Measurements from ENCODE around the gene RGL1.
A peak's percentile ranks its signal among the peaks of the same experiment; 100 is the strongest.
"Not testable (repeated sequence)": the region's sequence is repeated elsewhere in the genome, so short reads cannot be mapped to it uniquely, and the experiment has no call there.

The RGL1 gene

DNA sequence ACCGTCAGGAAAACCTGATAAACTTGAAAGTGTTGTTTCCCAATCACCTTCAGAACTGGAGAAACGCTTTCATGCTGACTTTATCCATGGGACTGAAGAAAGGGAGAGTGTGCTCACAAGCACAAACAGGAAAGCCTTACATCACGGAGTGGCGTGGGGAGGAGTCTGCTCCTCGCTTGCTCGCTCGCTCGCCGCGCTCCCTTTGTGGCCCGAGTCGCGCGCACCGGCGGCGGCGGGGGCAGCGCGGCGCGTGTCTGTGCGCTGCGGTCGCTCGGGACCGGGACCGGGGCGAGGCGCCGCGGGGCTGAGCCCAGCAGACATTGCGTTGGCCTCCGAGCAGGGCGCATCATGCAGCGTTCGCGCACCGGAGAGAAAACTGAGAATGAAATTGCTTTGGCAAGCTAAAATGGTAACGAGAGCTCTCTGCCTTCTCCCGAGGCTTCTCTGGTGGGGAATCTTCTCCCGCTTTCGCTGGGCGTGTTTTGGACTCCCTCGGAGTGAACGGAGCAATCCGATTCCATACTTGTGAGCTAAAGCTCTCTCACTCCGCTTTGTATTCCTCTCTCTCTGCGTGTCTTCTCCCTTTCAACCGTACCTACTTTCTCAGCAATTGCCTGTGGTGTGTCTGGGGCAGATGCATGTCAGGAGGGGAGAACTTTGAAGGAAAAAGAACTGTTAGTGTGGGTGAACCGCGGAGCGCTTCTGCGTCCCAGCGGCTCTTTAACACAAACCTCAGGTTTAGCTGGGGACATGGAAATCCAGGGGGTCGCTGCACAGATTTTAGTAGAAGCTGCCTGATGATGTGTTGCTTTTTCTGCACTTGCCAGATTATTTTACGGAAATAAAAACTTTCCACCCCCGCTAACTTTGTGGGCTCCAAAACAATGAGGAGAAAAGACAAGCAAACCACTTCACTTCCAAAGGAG, at the start of gene RGL1:
Gene RGL1 (plus strand): TSS at position 205 of the 926 bp plus-strand sequence. CDS start 178 bp downstream, at position 383.
- peak; percentile 36 for DNase-seq

DNA sequence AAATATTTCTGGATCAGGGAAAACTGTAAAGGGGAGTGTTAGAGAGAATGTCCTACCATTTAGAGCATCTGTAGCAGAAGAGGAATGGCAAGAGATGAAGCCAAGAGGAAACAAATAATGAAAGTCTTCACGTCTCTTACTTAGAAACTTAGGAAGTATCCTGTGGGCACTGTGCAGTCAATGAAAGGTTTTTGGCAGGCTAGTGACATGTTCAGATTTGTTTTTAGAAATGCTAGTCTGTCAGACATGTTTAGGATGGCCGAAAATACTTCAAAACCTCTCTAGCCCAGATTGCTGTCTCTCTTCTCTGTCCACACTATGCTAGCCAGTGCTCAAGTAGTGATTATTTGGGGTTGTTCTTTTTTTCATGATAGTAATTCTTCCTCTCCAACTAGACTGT, 48.6 kb upstream of the RGL1 start:
- DNase-seq: no peak

DNA sequence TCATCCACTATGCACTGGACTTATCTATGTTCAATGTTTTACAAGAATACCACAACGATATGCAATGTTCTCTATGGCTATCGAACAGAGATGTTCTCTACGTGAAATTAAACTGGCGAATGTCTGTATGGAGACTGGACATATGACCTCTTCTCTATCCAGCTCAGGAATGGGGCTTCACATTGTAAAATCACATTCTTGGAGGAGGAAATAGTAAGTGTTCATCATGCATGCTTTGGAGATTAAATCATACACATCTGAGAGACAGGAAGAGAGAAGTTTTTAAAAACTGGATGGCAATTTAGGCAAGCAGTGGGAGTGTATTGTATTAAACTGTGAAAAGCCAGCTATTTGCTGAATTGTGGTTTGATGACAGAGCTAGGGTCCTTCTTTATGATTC, 47.9 kb upstream of the RGL1 start:
- peak; percentile 91 for DNase-seq

DNA sequence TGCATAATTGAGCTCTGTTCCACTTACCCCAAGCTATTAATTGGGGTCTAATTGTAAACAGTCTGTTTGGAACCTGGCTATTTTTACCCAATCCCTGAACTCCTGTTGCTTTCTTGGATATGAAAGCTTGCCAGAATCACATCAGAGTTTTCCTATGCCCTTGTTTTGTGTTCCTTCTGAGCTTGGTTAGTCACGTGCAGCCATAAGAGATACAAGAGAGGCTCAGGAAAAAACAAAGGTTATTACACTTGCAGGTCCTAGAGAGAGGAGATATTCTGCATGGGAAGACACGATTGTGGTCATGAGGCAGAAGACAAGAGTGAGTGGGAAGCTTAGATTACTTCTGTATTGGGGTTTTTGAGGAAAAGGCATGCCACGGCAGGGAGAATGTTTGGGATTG, 46.0 kb upstream of the RGL1 start:
- DNase-seq: no peak

DNA sequence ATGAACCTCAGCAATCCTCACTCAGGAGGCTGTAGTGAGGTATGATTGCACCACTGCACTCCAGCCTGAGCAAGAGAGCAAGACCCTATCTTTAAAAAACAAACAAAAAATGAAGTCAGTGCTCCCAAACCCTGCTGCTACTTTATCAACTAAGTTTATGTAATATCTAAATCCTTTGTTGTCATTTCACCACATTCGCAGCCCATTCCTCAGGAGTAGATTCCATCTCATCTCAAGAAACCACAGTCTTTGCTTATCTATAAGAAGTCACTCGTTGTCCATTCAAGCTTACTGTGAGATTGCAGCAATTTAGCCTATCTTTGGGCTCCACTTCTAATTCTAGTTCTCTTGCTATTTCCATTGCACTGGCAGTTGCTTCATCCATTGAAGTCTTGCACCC, 44.3 kb upstream of the RGL1 start:
- no peak for DNase-seq

DNA sequence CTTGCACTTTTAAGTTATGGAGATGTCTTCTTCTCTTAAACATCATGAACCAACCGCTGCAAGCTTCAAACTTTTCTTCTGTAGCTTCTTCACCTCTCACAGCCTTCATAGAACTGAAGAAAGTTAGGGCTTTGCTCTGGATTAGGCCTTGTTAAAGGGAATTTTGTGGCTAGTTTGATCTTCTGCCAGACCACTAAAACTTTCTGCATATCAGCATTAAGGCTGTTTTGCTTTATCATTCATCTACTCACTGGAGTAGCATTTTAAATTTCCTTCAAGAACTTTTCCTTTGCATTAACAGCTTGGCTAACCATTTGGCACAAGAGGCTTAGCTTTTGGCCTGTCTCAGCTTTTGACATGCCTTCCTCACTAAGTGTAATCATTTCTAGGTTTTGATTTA, 43.0 kb upstream of the RGL1 start:
- DNase-seq: peak; percentile 22

DNA sequence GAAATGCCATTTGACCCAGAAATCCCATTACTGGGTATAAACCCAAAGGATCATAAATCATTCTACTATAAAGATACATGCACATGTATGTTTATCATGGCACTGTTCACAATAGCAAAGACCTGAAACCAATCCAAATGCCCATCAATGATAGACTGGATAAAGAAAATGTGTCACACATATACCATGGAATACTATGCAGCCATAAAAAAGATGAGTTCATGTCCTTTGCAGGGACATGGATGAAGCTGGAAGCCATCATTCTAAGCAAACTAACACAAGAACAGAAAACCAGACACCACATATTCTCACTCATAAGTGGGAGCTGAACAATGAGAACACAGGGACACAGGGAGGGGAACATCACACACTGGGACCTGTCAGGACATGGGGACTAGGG, 42.1 kb upstream of the RGL1 start:
- DNase-seq: not testable (repeated sequence)

DNA sequence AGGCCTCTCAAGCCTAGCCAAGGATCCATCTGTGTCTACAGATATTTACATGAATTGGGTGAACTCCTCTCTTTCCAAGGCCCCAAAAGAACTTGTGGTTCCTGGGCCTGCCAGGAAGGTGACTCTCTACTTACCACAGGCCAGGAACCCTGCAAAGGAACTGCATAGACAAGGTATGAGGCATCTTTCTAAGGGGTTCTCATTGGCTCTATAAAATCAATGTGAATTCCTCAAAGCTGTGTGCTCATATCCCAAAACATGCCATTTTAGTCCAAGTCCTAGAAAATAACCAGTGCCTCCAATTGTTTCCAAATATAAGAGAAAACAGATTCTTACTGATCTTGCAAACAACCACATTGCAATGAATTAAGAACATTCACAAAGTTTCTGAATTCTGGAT, 39.9 kb upstream of the RGL1 start:
- DNase-seq: no peak

DNA sequence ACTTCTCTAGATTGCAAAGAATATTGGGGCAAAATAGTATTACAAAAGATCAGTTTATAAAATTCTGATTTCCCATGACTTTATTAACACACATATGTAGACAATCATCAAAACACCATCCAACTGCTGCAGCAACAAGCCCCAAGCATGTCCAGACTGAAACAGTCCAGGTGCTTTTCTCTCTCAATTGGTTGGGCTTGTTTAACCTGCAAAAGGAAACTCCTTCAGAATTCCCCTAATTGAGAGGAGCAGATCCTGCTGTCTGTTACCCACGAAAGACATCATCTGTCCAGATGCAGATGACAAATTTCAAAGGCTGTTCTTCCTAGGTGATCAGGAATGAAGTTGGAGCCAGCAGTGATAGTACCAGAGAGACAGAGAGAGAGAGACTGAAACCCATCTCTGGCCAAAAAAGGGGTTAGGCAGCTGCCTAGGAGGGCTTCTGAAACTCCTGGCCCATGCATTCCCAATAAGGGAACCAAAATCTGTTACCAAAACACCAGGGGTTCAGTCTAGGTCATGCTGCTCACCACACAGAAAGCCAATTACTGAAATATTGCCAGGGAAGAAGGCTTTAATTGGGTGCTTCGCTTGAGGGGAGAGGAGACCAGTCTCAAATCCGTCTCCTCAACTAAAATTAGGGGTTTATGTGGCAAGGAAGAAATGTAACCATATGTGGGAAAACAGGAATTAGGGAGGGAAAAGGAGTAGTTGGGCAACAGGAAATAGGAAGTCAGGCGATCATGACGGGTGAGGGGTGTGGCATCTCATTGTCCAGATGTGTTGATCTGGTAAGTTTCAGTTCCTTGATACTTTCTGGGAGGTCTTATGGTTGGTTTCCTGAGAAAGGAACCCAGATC, 34.7 kb upstream of the RGL1 start:
- DNase-seq: no peak

DNA sequence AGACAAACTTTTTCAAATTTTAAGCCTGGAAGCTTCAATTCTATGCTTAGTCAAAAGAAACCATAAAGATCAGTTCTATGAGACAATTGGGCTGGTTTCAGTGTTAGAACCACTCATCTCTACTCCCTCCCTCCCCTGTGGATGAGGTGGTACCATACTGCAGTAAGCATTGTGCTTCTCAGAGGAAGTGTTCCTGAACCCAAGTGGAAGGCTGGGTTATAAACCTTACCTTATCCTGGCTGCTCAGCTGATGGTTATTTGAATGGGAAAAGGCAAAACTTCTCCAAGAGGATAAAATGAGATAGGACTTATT, 34.1 kb upstream of the RGL1 start:
- DNase-seq: no peak

DNA sequence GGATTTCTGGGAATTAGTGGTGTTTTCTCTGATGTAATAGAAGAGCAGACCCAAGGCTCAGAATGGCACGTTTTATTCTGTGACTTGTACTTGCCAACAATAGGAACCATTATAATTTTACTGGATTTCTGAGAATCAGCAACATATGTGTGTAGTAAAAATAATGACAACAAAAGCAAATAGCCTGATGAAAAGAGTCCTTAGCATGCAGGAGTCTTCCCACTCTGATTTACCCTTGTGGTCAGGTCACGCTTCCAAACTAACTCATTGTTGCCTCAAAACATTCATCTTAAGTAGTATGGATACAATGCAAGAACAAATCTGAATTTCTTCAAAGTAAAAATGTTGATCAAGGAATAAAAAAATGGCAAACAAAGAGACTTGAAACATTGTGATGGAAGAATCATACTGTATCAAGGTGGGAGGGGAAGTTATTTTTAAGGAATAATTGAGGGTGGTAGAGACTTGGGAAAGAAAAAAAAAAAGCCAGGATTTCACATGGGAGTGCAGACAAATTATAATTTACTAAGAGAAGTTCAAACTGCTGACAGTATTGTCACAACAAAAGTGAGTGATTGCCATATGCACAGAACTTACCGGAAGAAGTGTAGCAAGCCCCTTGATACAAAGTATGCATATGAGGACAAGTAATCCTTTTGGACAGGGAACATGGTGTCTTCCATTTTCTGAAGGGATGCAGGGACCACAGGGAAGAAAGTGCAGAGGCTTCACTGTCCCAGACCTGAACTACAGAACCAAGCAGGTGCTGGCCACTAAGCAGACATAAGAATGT, 31.2 kb upstream of the RGL1 start:
- DNase-seq: no peak

DNA sequence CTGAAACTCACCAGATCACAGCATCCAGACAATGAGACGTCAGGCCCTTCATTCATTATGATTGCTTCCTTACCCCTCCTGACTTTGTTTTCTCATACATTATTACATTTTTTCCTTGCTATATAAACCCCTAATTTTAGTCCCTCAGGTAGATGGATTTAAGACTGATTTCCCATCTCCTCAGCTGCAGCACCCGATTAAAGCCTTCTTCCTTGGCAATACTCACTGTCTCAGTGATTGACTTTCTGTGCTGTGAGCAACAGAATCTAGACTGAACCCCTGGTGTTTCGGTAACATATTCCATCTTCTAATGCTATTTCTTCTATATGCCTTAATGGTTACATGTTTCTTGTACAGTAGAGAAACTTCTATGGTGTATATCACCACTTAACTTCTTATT, 30.0 kb upstream of the RGL1 start:
- DNase-seq: no peak

DNA sequence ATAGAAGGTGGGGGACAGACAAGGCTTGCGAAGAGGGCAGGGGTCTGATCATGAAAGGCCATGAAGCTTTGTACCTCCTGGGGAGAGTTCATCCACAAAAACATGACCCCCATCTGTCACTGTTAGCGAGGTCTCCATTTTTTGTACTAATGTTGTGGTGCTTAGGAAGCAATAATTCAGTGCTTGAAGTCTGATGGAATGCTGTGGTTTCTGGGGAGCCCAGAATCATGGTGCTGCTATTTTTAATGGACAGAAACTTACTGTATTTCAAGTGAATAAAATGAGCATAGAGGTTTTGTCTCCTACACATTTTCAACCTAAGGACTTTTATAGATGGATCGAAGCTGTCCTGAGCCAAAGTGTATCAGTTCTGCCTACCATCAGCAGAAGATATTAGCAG, 28.2 kb upstream of the RGL1 start:
- DNase-seq: no peak

DNA sequence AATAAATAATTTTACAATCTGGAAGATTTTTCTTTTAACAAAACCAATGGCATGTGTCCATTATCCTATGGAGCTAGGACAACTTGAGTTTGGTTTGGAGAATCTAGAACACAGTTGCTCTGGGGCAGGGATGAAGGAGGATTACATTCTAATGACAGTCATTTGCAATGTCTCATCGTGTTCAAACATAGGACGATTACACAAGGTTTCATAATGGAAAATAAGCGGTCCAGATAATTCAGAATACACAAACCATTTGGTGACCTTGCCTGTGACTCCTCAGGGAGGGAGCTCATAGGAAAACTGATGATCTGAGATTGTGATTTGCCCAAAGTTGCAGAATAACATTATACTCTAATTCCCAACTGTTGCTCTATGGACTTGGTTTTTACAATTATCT, 27.6 kb upstream of the RGL1 start:
- DNase-seq: no peak

DNA sequence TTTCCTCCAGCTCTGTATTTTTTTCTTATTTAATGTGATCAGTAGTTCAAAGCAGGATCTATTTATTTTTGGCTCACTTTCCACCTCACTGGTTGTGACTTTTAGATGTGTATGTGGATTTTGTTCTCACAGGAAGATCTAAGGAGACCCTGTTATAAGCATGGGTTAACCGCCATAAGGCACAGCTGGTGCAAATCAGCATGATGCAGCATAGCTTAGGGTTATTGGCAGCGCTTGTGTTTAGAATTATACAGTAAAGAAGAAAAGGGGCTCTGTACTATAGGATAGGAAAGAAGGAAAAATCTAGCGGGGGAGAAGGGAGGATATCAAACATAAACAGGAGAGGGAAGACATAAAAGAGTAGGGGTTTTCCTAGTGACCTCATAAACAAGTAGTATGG, 26.9 kb upstream of the RGL1 start:
- no peak for DNase-seq

DNA sequence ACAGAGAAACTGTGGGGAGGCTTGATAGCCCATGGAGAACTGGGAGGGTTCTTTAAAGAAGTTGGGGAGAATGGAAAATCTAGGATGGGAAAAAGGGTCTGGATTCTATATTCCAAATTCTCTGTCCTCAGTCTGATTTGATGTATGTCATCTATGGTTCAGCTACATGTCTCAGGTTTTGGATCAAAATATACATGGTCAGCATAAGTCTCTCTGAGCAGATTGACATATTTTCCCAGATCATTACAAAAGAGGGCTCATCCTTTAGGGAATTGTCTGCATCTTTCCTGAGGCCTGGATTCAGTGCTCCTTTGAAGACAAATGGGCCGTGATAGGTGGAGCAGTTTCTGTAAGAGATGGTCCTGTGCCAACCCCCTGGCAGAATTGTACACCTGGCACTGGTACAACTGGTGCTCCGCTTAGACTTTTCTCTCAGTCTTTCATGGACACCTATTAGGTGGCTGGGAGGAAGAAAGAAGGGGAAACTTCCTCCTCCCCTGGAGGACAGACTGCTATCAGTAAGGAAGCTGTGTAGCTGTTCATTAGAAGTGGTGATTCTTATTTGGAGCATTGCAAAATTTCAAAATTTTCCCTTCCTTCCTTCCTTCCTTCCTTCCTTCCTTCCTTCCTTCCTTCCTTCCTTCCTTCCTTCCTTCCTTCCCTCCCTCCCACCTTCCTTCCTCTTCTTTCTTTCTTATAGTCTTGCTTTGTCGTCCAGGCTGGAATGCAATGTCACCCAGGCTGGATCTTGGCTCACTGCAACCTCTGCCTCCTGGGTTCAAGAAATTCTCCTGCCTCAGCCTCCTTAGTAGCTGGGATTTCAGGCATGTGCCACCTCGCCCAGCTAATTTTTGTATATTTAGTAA, 26.1 kb upstream of the RGL1 start:
- DNase-seq: no peak

DNA sequence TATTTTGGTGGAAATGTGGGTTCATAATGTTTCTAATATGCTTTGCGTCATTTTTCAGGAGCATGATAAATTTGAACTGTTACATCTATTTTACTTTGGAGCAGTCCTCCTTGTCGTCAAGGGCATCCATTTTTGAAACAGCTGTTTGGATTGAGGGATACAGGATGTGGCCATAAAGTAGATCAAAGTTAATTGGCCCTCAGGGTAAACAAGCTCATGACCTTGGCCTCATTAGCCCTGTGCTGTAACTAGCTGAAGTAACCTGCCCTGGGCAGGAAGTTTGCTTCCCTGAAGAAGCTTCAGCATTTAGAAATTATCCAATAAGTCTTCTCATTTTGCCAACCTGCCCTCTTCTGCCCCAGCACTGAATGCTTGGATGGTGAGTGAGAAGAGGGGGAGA, 24.8 kb upstream of the RGL1 start:
- DNase-seq: no peak

DNA sequence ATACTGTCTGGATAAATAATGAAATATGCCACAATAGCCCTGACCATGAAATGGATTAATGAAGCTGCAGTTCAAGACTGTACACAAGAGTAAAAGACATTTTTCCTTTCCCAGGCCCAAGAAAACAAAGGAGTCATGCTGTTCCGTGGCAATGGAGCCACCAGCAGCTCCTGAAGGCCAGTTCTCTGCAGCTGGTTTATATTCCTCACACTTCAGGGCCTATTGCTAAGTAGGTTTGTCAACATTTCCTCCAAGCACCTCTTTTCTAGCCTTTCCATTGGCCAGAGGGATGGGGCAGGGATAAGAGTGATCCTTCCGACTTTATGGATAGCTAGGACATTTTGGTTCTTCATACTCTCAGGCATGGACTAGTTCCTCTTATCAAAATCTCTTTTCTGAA, 24.2 kb upstream of the RGL1 start:
- DNase-seq: no peak

DNA sequence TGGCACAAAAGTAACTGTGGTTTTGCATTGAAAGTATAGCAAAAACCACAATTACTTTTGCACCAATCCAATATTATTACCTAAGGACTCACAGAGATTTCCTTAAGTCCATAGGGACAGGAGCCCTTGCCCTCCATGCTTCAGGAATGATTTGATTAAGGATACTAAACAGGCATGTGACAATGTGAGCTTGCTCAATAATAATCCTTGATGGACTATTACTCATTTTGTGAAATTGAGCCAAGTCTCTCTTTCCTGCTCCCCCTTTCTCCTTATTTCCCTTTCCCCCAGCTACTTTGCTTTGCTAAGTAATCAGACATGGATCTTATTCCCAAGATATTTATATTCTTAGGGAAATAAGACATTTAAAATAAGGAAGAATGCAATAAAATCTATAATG, 21.6 kb upstream of the RGL1 start:
- peak; percentile 4 for DNase-seq

DNA sequence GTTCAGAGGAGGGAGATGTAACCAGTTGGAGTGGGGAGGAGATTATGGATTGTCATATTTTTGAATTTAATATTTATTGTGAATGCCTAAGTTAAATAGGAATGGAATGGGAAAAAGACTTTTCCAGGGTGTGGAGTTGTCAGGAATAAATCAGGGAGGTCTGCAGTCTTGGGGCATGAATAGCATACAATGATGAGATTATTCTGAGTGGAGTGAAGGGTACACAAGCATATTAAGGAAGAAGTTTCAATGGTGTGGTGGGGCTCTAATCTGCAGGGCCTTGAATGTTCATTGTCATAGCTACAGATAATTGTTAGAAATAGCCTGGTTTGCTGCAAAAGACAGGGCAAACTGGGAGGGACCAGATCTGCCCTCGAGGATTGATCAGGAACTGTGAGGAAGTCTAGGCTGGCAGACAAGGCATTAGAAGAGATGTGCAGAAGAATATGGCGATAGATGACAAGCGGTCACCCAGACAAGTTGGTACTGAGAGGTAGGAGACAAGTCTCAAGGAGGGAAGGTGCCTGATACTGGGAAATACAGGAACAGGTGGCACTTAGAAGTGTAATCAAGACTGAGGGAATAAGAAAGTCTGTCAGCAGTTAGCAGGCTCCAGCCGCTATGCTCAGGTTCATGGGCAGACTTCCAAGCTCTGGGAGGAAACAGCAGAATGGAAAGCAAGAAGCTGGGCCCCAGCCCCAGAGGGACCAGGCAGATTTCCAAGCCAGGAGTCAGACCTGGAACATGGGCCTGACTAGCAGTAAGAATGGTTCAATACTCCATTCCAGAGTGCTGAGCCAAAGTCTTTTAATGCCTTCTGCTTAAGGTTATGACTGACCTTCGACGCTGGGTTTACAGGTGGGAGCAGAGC, 20.9 kb upstream of the RGL1 start:
- DNase-seq: peak; percentile 79

DNA sequence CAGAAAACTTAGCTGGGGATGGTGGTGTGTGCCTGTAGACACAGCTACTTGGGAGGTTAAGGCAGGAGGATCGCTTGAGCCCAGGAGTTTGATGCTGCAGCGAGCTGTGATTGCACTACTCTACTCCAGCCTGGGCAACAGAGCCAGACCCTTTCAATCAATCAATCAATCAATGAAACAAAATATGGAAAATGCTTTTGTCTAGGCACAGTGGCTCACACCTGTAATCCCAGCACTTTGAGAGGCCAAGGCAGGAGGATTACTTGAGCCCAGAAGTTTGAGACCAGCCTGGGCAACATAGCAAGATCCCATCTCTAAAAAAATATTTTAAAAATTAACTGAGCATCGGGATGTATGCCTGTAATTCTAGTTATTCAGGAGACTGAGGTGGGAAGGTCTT, 19.0 kb upstream of the RGL1 start:
- DNase-seq: not testable (repeated sequence)

All from NCI-H226 (cell line).